NCI-H526 (cell line): Measurements from ENCODE around the gene TAAR1.
A peak's percentile ranks its signal among the peaks of the same experiment; 100 is the strongest.
"Not testable (repeated sequence)": the region's sequence is repeated elsewhere in the genome, so short reads cannot be mapped to it uniquely, and the experiment has no call there.

Experiments used
- DNase-seq, 2 experiments: peaks; one replicate each; lab custom pipeline; 2025; lab: John Stamatoyannopoulos, UW

Gene TAAR1

GRCh38 chr6:132661906-132662305 is 2.9 kb upstream of the TAAR1 start:
- DNase-seq, result no peak

GRCh38 chr6:132651062-132651461 is 7.9 kb downstream of the TAAR1 start:
- DNase-seq, result no peak

GRCh38 chr6:132650429-132650828 is 8.6 kb downstream of the TAAR1 start:
- DNase-seq, result no peak

GRCh38 chr6:132648828-132649227 is 10.2 kb downstream of the TAAR1 start:
- DNase-seq, result no peak

- DNase-seq, result no peak
Measured at GRCh38 chr6:132648356-132648755, 10.6 kb downstream of the TAAR1 start.

GRCh38 chr6:132643547-132643946 is 15.4 kb downstream of the TAAR1 start:
- DNase-seq, result no peak

- DNase-seq, result not testable (repeated sequence)
Measured at GRCh38 chr6:132637135-132637534, 21.8 kb downstream of the TAAR1 start.

- DNase-seq, result not testable (repeated sequence)
Measured at GRCh38 chr6:132635906-132636305, 23.1 kb downstream of the TAAR1 start.

GRCh38 chr6:132635288-132635687 is 23.7 kb downstream of the TAAR1 start:
- DNase-seq, result not testable (repeated sequence)

- no peak for DNase-seq
Measured at GRCh38 chr6:132634796-132635195, 24.2 kb downstream of the TAAR1 start.

GRCh38 chr6:132633362-132633761 is 25.6 kb downstream of the TAAR1 start:
- no peak for DNase-seq

- DNase-seq, result no peak
Measured at GRCh38 chr6:132624175-132624574, 34.8 kb downstream of the TAAR1 start, which contains the start of gene TAAR2. Gene TAAR2 (minus strand): TSS chr6:132624275. CDS start chr6:132624275, 0 bp downstream.

GRCh38 chr6:132623106-132623845 is 35.7 kb downstream of the TAAR1 start:
- DNase-seq, result no peak

- DNase-seq, result no peak
Measured at GRCh38 chr6:132616677-132617076, 42.3 kb downstream of the TAAR1 start.

- DNase-seq, result no peak
Measured at GRCh38 chr6:132614554-132614953, 44.4 kb downstream of the TAAR1 start.

- no peak for DNase-seq
Measured at GRCh38 chr6:132612449-132613108, 46.4 kb downstream of the TAAR1 start.

- DNase-seq, result no peak
Measured at GRCh38 chr6:132611616-132612015, 47.4 kb downstream of the TAAR1 start.

GRCh38 chr6:132607544-132608233 is 51.3 kb downstream of the TAAR1 start:
- no peak for DNase-seq

- DNase-seq, result no peak
Measured at GRCh38 chr6:132604635-132605152, 54.3 kb downstream of the TAAR1 start.

- DNase-seq, result not testable (repeated sequence)
Measured at GRCh38 chr6:132600900-132601299, 58.1 kb downstream of the TAAR1 start.

- peak in 1 of 2 experiments; percentile 20 for DNase-seq
Measured at GRCh38 chr6:132598473-132598872, 60.5 kb downstream of the TAAR1 start.

- DNase-seq, result no peak
Measured at GRCh38 chr6:132596201-132596600, 62.8 kb downstream of the TAAR1 start.
